Measurements from ENCODE around the gene TRIM14. TPM values are rescaled to one million over a fixed set of nuclear protein-coding genes. Genes with fewer than 3 reads are reported as not detected.

The TRIM14 gene
- total RNA-seq, 1 experiment from 2014 or later, result 11.9 TPM

DNA sequence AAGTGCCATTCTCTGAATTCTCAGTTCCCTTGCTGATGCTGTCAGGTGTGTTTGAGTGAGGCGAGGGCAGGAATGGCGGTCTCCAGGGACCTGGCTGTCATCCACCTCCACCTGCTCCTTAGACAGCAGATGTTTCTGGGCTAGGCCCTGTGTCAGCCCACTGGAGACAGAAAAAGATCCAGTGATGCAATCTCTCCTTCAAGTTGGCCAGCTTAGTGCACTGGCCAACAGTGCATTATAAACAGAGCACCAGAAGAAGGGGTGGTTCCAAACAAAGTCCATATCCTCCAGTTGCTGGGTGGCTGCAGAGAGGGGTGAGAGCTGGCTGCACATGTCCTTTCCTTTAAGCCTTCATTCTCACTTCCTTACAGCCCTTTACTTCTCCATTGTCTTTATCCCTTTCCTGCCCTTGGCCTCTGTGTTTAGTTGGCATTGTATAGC lies 35.9 kb downstream of the TRIM14 start:
- TF ChIP-seq GABPB1 (CRISPR knock-in tag; IDR thresholded peaks at IDR 0.05) (peak; percentile 44; the same call in 1 of the 2 replicates), FOXP4 (CRISPR knock-in tag; IDR thresholded peaks at IDR 0.05) (no peak)
- Mint-ChIP-seq H3K36me3 (peaks cover 38% of the 10 kb centered on the region), H3K9me3 (no peaks in the 10 kb centered on the region), H3K27ac (no peak overlapping the region), H3K4me1 (peaks cover 18% of the 10 kb centered on the region), H3K27me3 (ENCODE audit: low read depth) (peaks cover 8% of the 10 kb centered on the region), H3K4me3 (no peak overlapping the region)
- POLR2A ChIA-PET, result no interaction called here
- DNase-seq (ENCODE audit: low spot score) (no peak), ATAC-seq (no peak)
- CTCF ChIA-PET, result no interaction called here

DNA sequence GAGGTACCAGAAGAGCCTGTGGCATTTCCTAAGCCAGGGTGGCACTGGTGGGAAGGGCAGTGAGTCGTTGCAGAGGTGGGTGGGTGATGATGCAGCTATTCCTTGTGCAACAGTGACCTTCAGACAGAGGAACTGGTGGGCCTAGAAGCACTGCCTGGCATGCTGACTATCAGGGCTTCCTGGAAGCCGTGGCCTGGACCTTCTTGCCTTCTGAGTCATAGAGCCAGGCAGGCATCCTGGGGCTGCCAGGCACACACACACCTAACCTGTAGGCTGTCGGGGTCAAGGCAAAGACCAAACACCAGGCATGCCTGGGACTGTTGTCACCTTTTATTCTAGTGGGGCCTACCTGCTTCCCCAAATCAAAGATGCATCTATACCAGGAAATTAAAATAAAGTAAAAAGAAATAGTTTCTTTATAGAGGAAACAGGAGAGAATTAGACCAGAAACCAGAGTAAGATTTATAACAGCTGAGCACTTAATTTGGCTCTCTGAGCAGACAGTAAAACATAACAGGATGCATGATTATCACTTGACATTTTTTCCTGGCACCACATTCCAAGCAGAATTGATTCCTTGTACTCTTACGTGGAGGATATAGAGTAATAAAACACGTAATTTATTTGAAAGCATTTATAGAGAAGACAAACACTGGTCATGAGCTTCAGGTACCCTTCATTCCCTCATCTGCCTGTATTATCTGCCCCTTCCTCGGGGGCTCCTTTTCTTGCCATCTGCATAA lies 37.4 kb downstream of the TRIM14 start:
- TF ChIP-seq NFATC4 (CRISPR knock-in tag; IDR thresholded peaks at IDR 0.05) (no peak), TEAD1 (CRISPR knock-in tag; IDR thresholded peaks at IDR 0.05) (no peak), ZNF219 (CRISPR knock-in tag; IDR thresholded peaks at IDR 0.05; ENCODE audit: borderline replicate concordance) (no peak), MYBL2 (CRISPR knock-in tag; IDR thresholded peaks at IDR 0.05) (no peak), SMAD4 (CRISPR knock-in tag; IDR thresholded peaks at IDR 0.05) (no peak), JUN (CRISPR knock-in tag; IDR thresholded peaks at IDR 0.05) (no peak), ATF6 (CRISPR knock-in tag; IDR thresholded peaks at IDR 0.05) (no peak), ZNF121 (CRISPR knock-in tag; IDR thresholded peaks at IDR 0.05) (no peak), OVOL2 (CRISPR knock-in tag; IDR thresholded peaks at IDR 0.05; ENCODE audit: borderline replicate concordance) (no peak), ZBTB21 (CRISPR knock-in tag; IDR thresholded peaks at IDR 0.05; ENCODE audit: borderline replicate concordance) (no peak), ZBTB43 (CRISPR knock-in tag; IDR thresholded peaks at IDR 0.05) (no peak), E2F5 (CRISPR knock-in tag; IDR thresholded peaks at IDR 0.05) (no peak), RORB (CRISPR knock-in tag; IDR thresholded peaks at IDR 0.05) (no peak), IRF2 (CRISPR knock-in tag; IDR thresholded peaks at IDR 0.05; ENCODE audit: borderline replicate concordance, low read depth) (no peak)
- TF ChIP-seq, protein P1, sequence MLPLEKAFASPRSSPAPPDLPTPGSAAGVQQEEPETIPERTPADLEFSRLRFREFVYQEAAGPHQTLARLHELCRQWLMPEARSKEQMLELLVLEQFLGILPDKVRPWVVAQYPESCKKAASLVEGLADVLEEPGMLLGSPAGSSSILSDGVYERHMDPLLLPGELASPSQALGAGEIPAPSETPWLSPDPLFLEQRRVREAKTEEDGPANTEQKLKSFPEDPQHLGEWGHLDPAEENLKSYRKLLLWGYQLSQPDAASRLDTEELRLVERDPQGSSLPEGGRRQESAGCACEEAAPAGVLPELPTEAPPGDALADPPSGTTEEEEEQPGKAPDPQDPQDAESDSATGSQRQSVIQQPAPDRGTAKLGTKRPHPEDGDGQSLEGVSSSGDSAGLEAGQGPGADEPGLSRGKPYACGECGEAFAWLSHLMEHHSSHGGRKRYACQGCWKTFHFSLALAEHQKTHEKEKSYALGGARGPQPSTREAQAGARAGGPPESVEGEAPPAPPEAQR (CRISPR knock-in tag; IDR thresholded peaks at IDR 0.05), result no peak
- TF ChIP-seq, protein P2, sequence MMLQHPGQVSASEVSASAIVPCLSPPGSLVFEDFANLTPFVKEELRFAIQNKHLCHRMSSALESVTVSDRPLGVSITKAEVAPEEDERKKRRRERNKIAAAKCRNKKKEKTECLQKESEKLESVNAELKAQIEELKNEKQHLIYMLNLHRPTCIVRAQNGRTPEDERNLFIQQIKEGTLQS (CRISPR knock-in tag; conservative IDR thresholded peaks at IDR 0.05), result no peak
- no peaks in the 10 kb centered on the region for H3K9me3 Mint-ChIP-seq
- H3K27me3 Mint-ChIP-seq (ENCODE audit: low read depth), result peaks cover 2% of the 10 kb centered on the region
- H3K36me3 Mint-ChIP-seq, result peaks cover 45% of the 10 kb centered on the region
- no peak overlapping the region for H3K4me3 Mint-ChIP-seq
- DNase-seq (ENCODE audit: low spot score) (no peak), ATAC-seq (no peak)
- ChIA-PET POLR2A (no interaction called here), CTCF (no interaction called here)
- H3K27ac Mint-ChIP-seq, result no peak overlapping the region
- H3K4me1 Mint-ChIP-seq, result peaks cover 20% of the 10 kb centered on the region

Measured in WTC11 (cell line).